Left lung (tissue), 10 donors: ENCODE measurements around the gene CRYBA2. TPM values are rescaled to one million over a fixed set of nuclear protein-coding genes. Genes with fewer than 3 reads are reported as not detected.

ENCODE experiments used
- ATAC-seq: fragments of 200-7000 bp; cut with Tn5 transposase; one replicate; pipeline ENCODE4 v1.9.1; 2020; ENCODE audit warnings: moderate library complexity
- DNase-seq, 4 donors: peaks; one replicate each; pipeline ENCODE4 v3.0.0-alpha.2; 2013 to 2020
- H3K27ac ChIP-seq, 2 donors: fragments of 200-600 bp; sonication (generic) in 1 of 2; one replicate each; pipeline versions ENCODE4 v1.5.0 to v1.8.0; 2020 to 2021
- H3K27me3 ChIP-seq, 2 donors: fragments of 200-600 bp; sonication (generic) in 1 of 2; one replicate each; pipeline versions ENCODE4 v1.5.0 to v1.8.0; 2020 to 2021
- H3K36me3 ChIP-seq, 2 donors: fragments of 200-600 bp; sonication (generic) in 1 of 2; one replicate each; pipeline versions ENCODE4 v1.5.0 to v1.8.0; 2020 to 2021
- H3K4me1 ChIP-seq, 2 donors: fragments of 200-600 bp; one replicate each; pipeline ENCODE4 v1.8.0; 2021
- H3K4me3 ChIP-seq, 2 donors: fragments of 200-600 bp; sonication (generic) in 1 of 2; one replicate each; pipeline versions ENCODE4 v1.5.0 to v1.8.0; 2020 to 2021; ENCODE audit warnings: mild to moderate bottlenecking in 1 of 2
- H3K9me3 ChIP-seq, 2 donors: fragments of 200-600 bp; sonication (generic) in 1 of 2; one replicate each; pipeline versions ENCODE4 v1.5.0 to v1.8.0; 2020 to 2021
- intact Hi-C, 2 donors: fragments of 100-400 bp; cut with DNase I; formaldehyde crosslinking; loops; one replicate each; pipeline versions ENCODE4 v1.11.2 to v1.14.2; 2022
- polyA plus RNA-seq, 6 donors: library from polyadenylated mRNA; unstranded; fragments of 120-200 nt; gene quantifications; one replicate each; pipeline ENCODE4 v1.2.1, GENCODE V29; 2013; ENCODE audit not compliant: insufficient read length in 6 of 6
- total RNA-seq, 2 donors: library from RNA; stranded (reverse); fragmentation: NEBNext Ultra II Directional; extraction: Animal tissue kit (Norgen Biotek cat#: 25700); gene quantifications; one replicate each; pipeline ENCODE4 v1.2.1, GENCODE V29; 2021
- TF ChIP-seq, protein P1 (sequence below), 2 donors: fragments of 200-600 bp; sonication (generic) in 1 of 2; IDR thresholded peaks; one replicate each; pipeline versions ENCODE4 v1.5.0 to v1.8.0; 2021; ENCODE audit warnings: antibody characterized with exemption in 2 of 2
- donor health status: DM: no; HTN: yes; CAD: no.
- donor health status: DM: no; HTN: no; CAD: no.

CRYBA2 gene
- total and polyA plus RNA-seq, 8 donors, result 0.22 TPM; not detected in 7

DNA sequence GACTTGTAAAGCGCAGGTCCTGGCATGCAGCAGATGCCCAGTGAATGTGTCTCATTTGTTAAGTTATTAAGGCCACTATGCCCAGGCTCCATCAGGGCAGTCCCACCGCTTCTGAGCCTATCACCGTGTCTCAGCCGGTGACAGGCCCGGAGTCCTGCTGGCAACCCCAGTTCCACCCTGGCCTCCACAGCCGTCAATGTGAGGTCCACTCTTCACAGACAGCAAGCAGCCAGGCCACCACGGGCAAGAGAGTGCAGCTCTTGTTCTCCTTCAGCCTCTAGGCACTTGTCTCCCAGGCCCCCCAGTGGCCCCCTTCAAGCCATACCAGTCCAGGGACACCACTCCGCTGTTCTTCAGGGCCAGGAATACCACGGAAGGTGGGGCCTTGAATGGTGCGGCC lies 25.5 kb upstream of the CRYBA2 start:
- TF ChIP-seq, protein P1, sequence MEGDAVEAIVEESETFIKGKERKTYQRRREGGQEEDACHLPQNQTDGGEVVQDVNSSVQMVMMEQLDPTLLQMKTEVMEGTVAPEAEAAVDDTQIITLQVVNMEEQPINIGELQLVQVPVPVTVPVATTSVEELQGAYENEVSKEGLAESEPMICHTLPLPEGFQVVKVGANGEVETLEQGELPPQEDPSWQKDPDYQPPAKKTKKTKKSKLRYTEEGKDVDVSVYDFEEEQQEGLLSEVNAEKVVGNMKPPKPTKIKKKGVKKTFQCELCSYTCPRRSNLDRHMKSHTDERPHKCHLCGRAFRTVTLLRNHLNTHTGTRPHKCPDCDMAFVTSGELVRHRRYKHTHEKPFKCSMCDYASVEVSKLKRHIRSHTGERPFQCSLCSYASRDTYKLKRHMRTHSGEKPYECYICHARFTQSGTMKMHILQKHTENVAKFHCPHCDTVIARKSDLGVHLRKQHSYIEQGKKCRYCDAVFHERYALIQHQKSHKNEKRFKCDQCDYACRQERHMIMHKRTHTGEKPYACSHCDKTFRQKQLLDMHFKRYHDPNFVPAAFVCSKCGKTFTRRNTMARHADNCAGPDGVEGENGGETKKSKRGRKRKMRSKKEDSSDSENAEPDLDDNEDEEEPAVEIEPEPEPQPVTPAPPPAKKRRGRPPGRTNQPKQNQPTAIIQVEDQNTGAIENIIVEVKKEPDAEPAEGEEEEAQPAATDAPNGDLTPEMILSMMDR (IDR thresholded peaks at IDR 0.05), result no peak

DNA sequence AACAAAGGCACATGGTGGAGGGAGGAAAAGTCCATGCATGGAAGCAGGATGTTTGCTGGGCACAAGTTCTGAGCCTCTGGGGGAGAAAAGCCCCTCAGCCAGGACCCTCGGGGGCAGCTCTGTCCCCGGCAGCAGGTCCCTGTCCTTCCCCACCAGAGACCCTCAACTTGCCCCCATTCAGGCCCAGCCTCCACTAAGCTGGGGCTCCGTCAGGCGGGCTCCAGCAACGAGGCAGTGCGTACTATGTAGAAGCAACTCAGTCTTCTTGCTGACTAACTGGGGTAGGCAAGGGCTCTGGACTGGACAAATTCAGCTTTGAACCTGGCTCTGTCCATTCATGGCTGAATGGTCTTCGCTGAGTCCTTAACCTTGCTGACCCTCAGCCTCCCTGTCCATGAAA lies 25.1 kb upstream of the CRYBA2 start:
- no peak for ATAC-seq
- H3K4me1 ChIP-seq, result no peaks in the 10 kb centered on the region
- no peaks in the 10 kb centered on the region for H3K9me3 ChIP-seq
- intact Hi-C loops, result no loop called here
- TF ChIP-seq, protein P1 (IDR thresholded peaks at IDR 0.05), result no peak
- H3K27ac ChIP-seq, result no peak overlapping the region
- no peaks in the 10 kb centered on the region for H3K36me3 ChIP-seq
- no peak overlapping the region for H3K4me3 ChIP-seq
- peaks cover 0 to 18% of the 10 kb centered on the region in 2 donors for H3K27me3 ChIP-seq
- no peak for DNase-seq

More for the DNA sequence above, 25.5 kb upstream of the CRYBA2 start:
- peaks cover 0 to 13% of the 10 kb centered on the region in 2 donors for H3K27me3 ChIP-seq
- no peaks in the 10 kb centered on the region for H3K9me3 ChIP-seq
- H3K27ac ChIP-seq, result no peak overlapping the region
- no peaks in the 10 kb centered on the region for H3K36me3 ChIP-seq
- intact Hi-C loops, result no loop called here
- DNase-seq (no peak), ATAC-seq (no peak)
- no peak overlapping the region for H3K4me3 ChIP-seq
- no peaks in the 10 kb centered on the region for H3K4me1 ChIP-seq

DNA sequence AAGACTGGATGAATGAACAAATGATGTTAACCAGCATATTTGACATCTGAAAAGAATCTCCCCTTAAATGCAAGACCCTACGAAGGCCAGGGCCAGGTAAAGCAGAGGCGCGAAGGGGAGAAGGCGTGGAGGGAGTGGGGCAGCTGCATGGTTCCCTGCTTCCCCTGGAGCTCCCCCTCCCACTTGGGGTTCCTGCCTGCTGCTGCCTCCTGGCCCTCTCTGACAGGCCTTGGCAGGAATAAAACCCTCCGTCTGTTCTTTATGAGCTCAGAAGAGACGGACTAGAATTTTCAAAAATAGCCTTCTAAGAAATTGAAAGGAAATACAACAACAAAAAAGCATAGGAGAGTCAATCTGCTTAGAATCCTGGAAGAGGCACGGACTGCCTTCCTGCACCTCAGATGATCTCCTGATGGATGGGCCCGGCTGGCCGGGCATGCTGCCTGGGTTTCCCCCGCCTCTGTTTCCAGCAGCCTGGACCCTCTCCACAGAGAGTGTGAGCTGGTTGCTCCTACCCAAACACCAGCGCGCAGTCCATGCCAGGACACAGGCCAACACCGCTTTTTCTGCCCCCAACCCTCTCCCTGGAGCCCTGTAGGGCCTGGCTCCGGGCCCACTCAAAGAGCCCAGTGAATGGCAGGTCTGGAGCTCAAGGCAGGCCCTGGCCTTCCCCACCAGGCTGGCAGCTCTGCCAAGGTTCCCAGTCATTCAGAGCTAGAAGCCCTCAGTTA lies 24.1 kb upstream of the CRYBA2 start:
- TF ChIP-seq, protein P1 (IDR thresholded peaks at IDR 0.05), result no peak
- Histone ChIP-seq H3K27me3 (peaks cover 0 to 23% of the 10 kb centered on the region in 2 donors), H3K36me3 (no peaks in the 10 kb centered on the region), H3K9me3 (no peaks in the 10 kb centered on the region), H3K27ac (no peak overlapping the region), H3K4me3 (no peak overlapping the region), H3K4me1 (no peaks in the 10 kb centered on the region)
- intact Hi-C loops, result no loop called here
- DNase-seq (no peak), ATAC-seq (no peak)

DNA sequence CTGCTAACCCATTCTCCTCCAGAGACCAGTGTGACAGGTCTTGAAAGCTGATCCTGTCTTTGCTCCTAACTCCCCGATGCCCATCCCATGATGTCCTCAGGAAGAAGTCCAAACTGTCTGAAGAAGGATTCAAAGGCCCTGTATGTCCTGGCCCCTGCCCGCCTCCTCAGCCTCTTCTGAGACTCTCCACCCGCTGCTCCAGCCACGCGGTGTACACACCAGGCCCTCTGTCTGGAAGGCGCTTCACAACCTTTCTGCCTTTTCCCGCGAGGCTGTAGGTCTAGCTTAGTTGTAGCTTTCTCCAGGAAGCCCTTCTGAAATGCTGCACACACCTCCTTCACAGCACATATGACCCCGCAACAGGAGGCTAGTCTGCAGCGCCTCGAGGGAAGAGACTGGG lies 23.5 kb upstream of the CRYBA2 start:
- no peaks in the 10 kb centered on the region for H3K36me3 ChIP-seq
- no peak overlapping the region for H3K27ac ChIP-seq
- DNase-seq, result peak in 1 of 4 donors; percentile 51
- H3K27me3 ChIP-seq, result peaks cover 0 to 23% of the 10 kb centered on the region in 2 donors
- intact Hi-C loops, result no loop called here
- no peak for ATAC-seq
- H3K9me3 ChIP-seq, result no peaks in the 10 kb centered on the region
- TF ChIP-seq, protein P1 (IDR thresholded peaks at IDR 0.05), result no peak
- no peaks in the 10 kb centered on the region for H3K4me1 ChIP-seq
- H3K4me3 ChIP-seq, result no peak overlapping the region

- Histone ChIP-seq H3K4me3 (no peak overlapping the region), H3K9me3 (no peaks in the 10 kb centered on the region), H3K36me3 (no peaks in the 10 kb centered on the region), H3K4me1 (no peaks in the 10 kb centered on the region), H3K27me3 (peaks cover 0 to 49% of the 10 kb centered on the region in 2 donors), H3K27ac (no peak overlapping the region)
- TF ChIP-seq, protein P1 (IDR thresholded peaks at IDR 0.05), result no peak
- ATAC-seq (no peak), DNase-seq (no peak)
- intact Hi-C loops, result no loop called here
Measured at GRCh38 chr2:219010873-219011272, 17.7 kb upstream of the CRYBA2 start.
